A549 (cell line): ENCODE results near the gene PYGO2. TPM values are rescaled to one million over a fixed set of nuclear protein-coding genes. Genes with fewer than 3 reads are reported as not detected.

Source experiments
- ATAC-seq, 2 experiments: fragments of 200-7000 bp in 1 of 2; fragments of >200 bp in 1 of 2; cut with Nextera tagmentation in 1 of 2; cut with Tn5 transposase in 1 of 2; 3 replicates each; pipeline versions ENCODE4 v1.8.0 to v1.9.1; 2018 to 2020; ENCODE audit warnings: mild to moderate bottlenecking in 1 of 2, moderate library complexity in 1 of 2
- CTCF ChIA-PET: fragments of 300-600 bp; sonication (Branson Sonifier 250); formaldehyde crosslinking; extraction: SDS; loops from one replicate; lab custom pipeline; 2021; ENCODE audit warnings: antibody characterized with exemption, inconsistent platforms; lab: Yijun Ruan, JAX
- POLR2A ChIA-PET: fragments of 350-600 bp; formaldehyde crosslinking; extraction: SDS; loops from one replicate; lab custom pipeline; 2021; ENCODE audit warnings: antibody characterized with exemption, inconsistent platforms; lab: Yijun Ruan, JAX
- DNase-seq, 2 experiments: peaks; one replicate each; pipeline versions ENCODE4 v3.0.0 to v3.0.0-alpha.2; 2011 to 2016; ENCODE audit warnings: low read depth in 1 of 2, low spot score in 1 of 2
- FAIRE-seq: peaks from 2 replicates; lab custom pipeline; 2011; peaks lifted over from hg19 to GRCh38; lab: Jason Lieb, UNC
- H3K27ac ChIP-seq, 2 experiments: fragments of >200 bp; sonication (Bioruptor Twin); formaldehyde crosslinking; 3 replicates each; pipeline ENCODE4 v1.5.1; 2016 to 2017
- H3K4me1 ChIP-seq: fragments of >200 bp; sonication (Bioruptor Twin); formaldehyde crosslinking; 3 replicates; pipeline ENCODE4 v1.6.1; 2016
- H3K4me2 ChIP-seq: fragments of >200 bp; sonication (Bioruptor Twin); formaldehyde crosslinking; 3 replicates; pipeline ENCODE4 v1.6.1; 2016
- H3K4me3 ChIP-seq: fragments of >200 bp; sonication (Bioruptor Twin); formaldehyde crosslinking; 3 replicates; pipeline ENCODE4 v1.5.1; 2016
- H3K9me3 ChIP-seq: fragments of >200 bp; sonication (Bioruptor Twin); formaldehyde crosslinking; 3 replicates; pipeline ENCODE4 v1.6.1; 2016
- CHD4 ChIP-seq: fragments of 200-600 bp; sonication (generic); IDR thresholded peaks from 2 replicates; pipeline ENCODE4 v1.6.1; 2016; ENCODE audit warnings: antibody characterized with exemption, mild to moderate bottlenecking, borderline replicate concordance
- EHMT2 ChIP-seq: fragments of 200-600 bp; sonication (generic); IDR thresholded peaks from 2 replicates; pipeline ENCODE4 v1.6.1; 2016; ENCODE audit warnings: antibody characterized with exemption, low read depth, mild to moderate bottlenecking, moderate library complexity
- ESRRA ChIP-seq: fragments of 150-350 bp; IDR thresholded peaks from 2 replicates; pipeline ENCODE4 v1.6.1; 2014; ENCODE audit warnings: mild to moderate bottlenecking, low read length, borderline replicate concordance
- FOSB ChIP-seq: fragments of 250-450 bp; sonication (Bioruptor Pico); IDR thresholded peaks from 2 replicates; pipeline ENCODE4 v1.5.0; 2020; ENCODE audit warnings: mild to moderate bottlenecking, moderate library complexity
- FOSL2 ChIP-seq, 2 experiments: fragments of 450-650 bp in 1 of 2; fragments of >200 bp in 1 of 2; sonication (Bioruptor Twin) in 1 of 2; formaldehyde crosslinking; IDR thresholded peaks; 2 replicates each; pipeline versions ENCODE4 v1.5.0 to v1.6.1; 2016 to 2020; ENCODE audit warnings: mild to moderate bottlenecking in 1 of 2, moderate library complexity in 1 of 2
- GATA3 ChIP-seq: IDR thresholded peaks from 2 replicates; pipeline ENCODE4 v1.6.1; 2012; ENCODE audit warnings: borderline replicate concordance
- HDAC2 ChIP-seq: fragments of 200-600 bp; sonication (generic); IDR thresholded peaks from 2 replicates; pipeline ENCODE4 v1.6.1; 2016
- HEYL ChIP-seq: fragments of 250-450 bp; sonication (Bioruptor Pico); IDR thresholded peaks from 2 replicates; pipeline ENCODE4 v1.8.0; 2021; ENCODE audit warnings: mild to moderate bottlenecking, moderate library complexity
- JUN ChIP-seq, 2 experiments: fragments of >200 bp; sonication (Bioruptor Twin); formaldehyde crosslinking; IDR thresholded peaks; 2 replicates in 1 of 2; 3 replicates in 1 of 2; pipeline ENCODE4 v1.6.1; 2016 to 2017
- KDM1A ChIP-seq: fragments of 200-600 bp; sonication (generic); IDR thresholded peaks from 2 replicates; pipeline ENCODE4 v1.6.1; 2016; ENCODE audit warnings: low read depth, mild to moderate bottlenecking
- MAFK ChIP-seq: fragments of 450-650 bp; IDR thresholded peaks from 2 replicates; pipeline ENCODE4 v1.6.1; 2014; ENCODE audit not compliant: partially characterized antibody
- MYC ChIP-seq: IDR thresholded peaks from 2 replicates; pipeline ENCODE4 v1.6.1; 2012; ENCODE audit warnings: mild to moderate bottlenecking, inconsistent platforms, low read length, improper control_type of control experiment, borderline replicate concordance
- NFE2L2 ChIP-seq: fragments of 150-350 bp; conservative IDR thresholded peaks from 2 replicates; pipeline ENCODE4 v1.6.1; 2014; ENCODE audit warnings: low read length
- NPAS2 ChIP-seq: fragments of 250-450 bp; sonication (Bioruptor Pico); IDR thresholded peaks from 2 replicates; pipeline ENCODE4 v1.8.0; 2022; ENCODE audit warnings: mild to moderate bottlenecking, moderate library complexity, borderline replicate concordance
- PHF8 ChIP-seq: fragments of 200-600 bp; sonication (generic); IDR thresholded peaks from 2 replicates; pipeline ENCODE4 v1.6.1; 2016; ENCODE audit warnings: low read depth, mild to moderate bottlenecking, antibody characterized with exemption, moderate library complexity, borderline replicate concordance
- RARB ChIP-seq: fragments of 250-450 bp; sonication (Bioruptor Pico); IDR thresholded peaks from 2 replicates; pipeline ENCODE4 v1.8.0; 2021; ENCODE audit warnings: mild to moderate bottlenecking, moderate library complexity
- TFCP2L1 ChIP-seq: fragments of 250-450 bp; sonication (Bioruptor Pico); IDR thresholded peaks from 2 replicates; pipeline ENCODE4 v1.5.0; 2021; ENCODE audit warnings: mild to moderate bottlenecking
- ZSCAN20 ChIP-seq: fragments of 250-450 bp; sonication (Bioruptor Pico); IDR thresholded peaks from 2 replicates; pipeline ENCODE4 v1.8.0; 2022; ENCODE audit warnings: mild to moderate bottlenecking, moderate library complexity
- WGBS: methylation state at CpG from one replicate; pipeline ENCODE4 v1.1.6; 2017; ENCODE audit errors: missing lambda C conversion rate; 5-methylcytosine and 5-hydroxymethylcytosine counted together
- polyA plus RNA-seq, 4 experiments: library from polyadenylated mRNA; depleted of rRNA in 3 of 4; stranded (reverse); fragments of >200 nt; fragmentation: RNase III in 1 of 4; extraction: RNeasy Plus Mini Kit Qiagen cat#74134 plus additional on column Dnase treatment in 1 of 4; gene quantifications; 2 replicates in 3 of 4; 3 replicates in 1 of 4; pipeline ENCODE4 v1.2.3, GENCODE V29; 2011 to 2017
- TF ChIP-seq, protein P1 (sequence below): fragments of >200 bp; sonication (Bioruptor Twin); formaldehyde crosslinking; IDR thresholded peaks from 3 replicates; pipeline ENCODE4 v1.6.1; 2016
- TF ChIP-seq, protein P2 (sequence below): IDR thresholded peaks from 2 replicates; pipeline ENCODE4 v1.6.1; 2012; ENCODE audit warnings: low read depth, borderline replicate concordance
- TF ChIP-seq, protein P3 (sequence below): fragments of >200 bp; sonication (Bioruptor Twin); formaldehyde crosslinking; IDR thresholded peaks from 3 replicates; pipeline ENCODE4 v1.5.1; 2016
- TF ChIP-seq, protein P4 (sequence below): fragments of 450-650 bp; IDR thresholded peaks from 2 replicates; pipeline ENCODE4 v1.6.1; 2014; ENCODE audit warnings: antibody characterized with exemption

The PYGO2 gene
- polyA plus RNA-seq, 2 of the 4 experiments (the other 2 are of a cell fraction), result 18.3 to 24.6 TPM

DNA sequence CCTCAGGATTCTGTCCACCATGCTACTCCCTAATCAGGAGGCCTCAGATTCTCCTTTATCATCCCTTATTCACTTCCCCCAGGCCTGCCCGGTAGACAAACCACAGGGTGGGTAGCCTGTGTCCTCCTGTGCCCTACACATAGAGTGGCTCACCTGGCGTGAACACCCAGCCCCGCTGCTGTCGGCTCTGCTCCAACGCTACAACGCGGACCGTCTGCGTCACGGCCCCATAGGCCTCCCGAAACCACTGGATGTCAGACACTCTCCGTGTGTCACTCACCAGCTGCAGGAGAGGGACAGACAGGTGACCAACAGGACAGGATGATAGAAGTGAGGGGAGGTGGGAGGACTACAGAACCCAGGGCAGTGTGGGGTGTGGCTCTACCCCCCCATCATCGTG, 35.4 kb downstream of the PYGO2 start:
- no peak overlapping the region for H3K27ac ChIP-seq
- H3K9me3 ChIP-seq, result no peaks in the 10 kb centered on the region
- no peak for TF ChIP-seq FOSB (CRISPR knock-in tag)
- no peak for TF ChIP-seq MAFK
- no peak for TF ChIP-seq KDM1A
- TF ChIP-seq CHD4, result no peak
- no peak for TF ChIP-seq RARB (CRISPR knock-in tag)
- TF ChIP-seq, protein P1, sequence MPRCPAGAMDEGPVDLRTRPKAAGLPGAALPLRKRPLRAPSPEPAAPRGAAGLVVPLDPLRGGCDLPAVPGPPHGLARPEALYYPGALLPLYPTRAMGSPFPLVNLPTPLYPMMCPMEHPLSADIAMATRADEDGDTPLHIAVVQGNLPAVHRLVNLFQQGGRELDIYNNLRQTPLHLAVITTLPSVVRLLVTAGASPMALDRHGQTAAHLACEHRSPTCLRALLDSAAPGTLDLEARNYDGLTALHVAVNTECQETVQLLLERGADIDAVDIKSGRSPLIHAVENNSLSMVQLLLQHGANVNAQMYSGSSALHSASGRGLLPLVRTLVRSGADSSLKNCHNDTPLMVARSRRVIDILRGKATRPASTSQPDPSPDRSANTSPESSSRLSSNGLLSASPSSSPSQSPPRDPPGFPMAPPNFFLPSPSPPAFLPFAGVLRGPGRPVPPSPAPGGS, result no peak
- no peak for TF ChIP-seq HEYL (CRISPR knock-in tag)
- no peak for TF ChIP-seq JUN (IDR thresholded peaks at IDR 0.05)
- TF ChIP-seq PHF8, result no peak
- no peak for TF ChIP-seq NFE2L2
- TF ChIP-seq, protein P2, sequence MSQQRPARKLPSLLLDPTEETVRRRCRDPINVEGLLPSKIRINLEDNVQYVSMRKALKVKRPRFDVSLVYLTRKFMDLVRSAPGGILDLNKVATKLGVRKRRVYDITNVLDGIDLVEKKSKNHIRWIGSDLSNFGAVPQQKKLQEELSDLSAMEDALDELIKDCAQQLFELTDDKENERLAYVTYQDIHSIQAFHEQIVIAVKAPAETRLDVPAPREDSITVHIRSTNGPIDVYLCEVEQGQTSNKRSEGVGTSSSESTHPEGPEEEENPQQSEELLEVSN, result no peak
- TF ChIP-seq ZSCAN20, result no peak
- TF ChIP-seq, protein P3, sequence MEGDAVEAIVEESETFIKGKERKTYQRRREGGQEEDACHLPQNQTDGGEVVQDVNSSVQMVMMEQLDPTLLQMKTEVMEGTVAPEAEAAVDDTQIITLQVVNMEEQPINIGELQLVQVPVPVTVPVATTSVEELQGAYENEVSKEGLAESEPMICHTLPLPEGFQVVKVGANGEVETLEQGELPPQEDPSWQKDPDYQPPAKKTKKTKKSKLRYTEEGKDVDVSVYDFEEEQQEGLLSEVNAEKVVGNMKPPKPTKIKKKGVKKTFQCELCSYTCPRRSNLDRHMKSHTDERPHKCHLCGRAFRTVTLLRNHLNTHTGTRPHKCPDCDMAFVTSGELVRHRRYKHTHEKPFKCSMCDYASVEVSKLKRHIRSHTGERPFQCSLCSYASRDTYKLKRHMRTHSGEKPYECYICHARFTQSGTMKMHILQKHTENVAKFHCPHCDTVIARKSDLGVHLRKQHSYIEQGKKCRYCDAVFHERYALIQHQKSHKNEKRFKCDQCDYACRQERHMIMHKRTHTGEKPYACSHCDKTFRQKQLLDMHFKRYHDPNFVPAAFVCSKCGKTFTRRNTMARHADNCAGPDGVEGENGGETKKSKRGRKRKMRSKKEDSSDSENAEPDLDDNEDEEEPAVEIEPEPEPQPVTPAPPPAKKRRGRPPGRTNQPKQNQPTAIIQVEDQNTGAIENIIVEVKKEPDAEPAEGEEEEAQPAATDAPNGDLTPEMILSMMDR, result no peak
- no peak for TF ChIP-seq FOSL2 (IDR thresholded peaks at IDR 0.05)
- TF ChIP-seq FOSL2 (CRISPR knock-in tag; IDR thresholded peaks at IDR 0.05), result no peak
- no peak for TF ChIP-seq MYC
- no peak for TF ChIP-seq EHMT2
- TF ChIP-seq GATA3, result no peak
- TF ChIP-seq, protein P4, sequence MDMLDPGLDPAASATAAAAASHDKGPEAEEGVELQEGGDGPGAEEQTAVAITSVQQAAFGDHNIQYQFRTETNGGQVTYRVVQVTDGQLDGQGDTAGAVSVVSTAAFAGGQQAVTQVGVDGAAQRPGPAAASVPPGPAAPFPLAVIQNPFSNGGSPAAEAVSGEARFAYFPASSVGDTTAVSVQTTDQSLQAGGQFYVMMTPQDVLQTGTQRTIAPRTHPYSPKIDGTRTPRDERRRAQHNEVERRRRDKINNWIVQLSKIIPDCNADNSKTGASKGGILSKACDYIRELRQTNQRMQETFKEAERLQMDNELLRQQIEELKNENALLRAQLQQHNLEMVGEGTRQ, result no peak
- H3K4me3 ChIP-seq, result no peak overlapping the region
- FAIRE-seq, result no peak
- no peak for ATAC-seq
- no peak for DNase-seq
- 90% methylated on average over 13 of the region's 13 CpGs for WGBS
- ChIA-PET CTCF (interaction anchor here (1.0 to 2.3 kb wide), 5 partner anchors 10 to 257 kb away, joined by 3 to 10 read pairs (median 4); partner anchors contain the start of gene PMVK), POLR2A (no interaction called here)
- H3K4me2 ChIP-seq, result no peak overlapping the region
- no peaks in the 10 kb centered on the region for H3K4me1 ChIP-seq

DNA sequence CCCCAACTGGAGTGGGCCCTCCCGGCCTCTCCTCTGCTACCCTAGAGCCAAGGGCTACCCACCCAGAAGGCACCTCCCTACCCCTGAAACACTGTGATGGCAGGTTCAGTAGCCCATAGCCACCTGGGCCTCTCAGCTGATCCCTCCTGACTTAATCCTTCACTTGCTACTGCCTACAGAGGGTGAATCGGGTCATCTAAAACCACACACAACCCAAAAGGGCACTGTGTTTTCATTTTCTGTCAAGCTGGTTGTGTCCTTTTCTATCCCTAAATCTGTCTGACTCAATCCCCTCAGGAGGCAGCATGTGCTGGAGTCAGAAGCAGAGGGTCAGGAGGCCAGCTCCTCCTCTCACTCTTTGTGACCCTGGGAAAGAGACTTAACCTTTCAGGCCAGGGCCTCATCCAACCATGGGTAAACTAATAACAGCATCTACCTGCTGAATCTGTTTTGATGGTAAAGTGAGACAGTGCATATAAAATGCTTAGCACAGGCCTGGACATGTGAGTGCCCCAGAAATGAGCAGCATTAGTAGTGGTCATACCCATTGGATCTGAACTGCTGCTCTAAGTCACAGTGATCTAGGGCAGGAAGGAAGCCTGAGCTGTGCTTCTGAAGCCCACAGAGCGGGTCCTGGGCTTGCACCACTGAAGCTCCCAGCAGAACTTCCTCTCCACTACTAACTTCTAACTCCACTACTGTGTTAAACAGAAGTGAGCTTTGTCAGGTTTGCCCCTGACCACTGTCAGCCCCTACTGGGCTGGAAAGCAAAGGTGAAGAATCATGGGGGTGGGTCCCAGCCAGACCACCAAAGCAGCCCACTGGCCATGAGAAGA, 36.0 kb downstream of the PYGO2 start:
- Histone ChIP-seq H3K4me3 (no peak overlapping the region), H3K27ac (no peak overlapping the region), H3K4me2 (no peak overlapping the region), H3K4me1 (no peaks in the 10 kb centered on the region), H3K9me3 (no peaks in the 10 kb centered on the region)
- no peak for TF ChIP-seq CHD4
- TF ChIP-seq HDAC2, result no peak
- no peak for TF ChIP-seq NPAS2 (CRISPR knock-in tag)
- TF ChIP-seq, protein P3, result no peak
- TF ChIP-seq JUN (IDR thresholded peaks at IDR 0.05), result no peak
- TF ChIP-seq TFCP2L1, result no peak
- TF ChIP-seq ESRRA, result no peak
- ATAC-seq (no peak), FAIRE-seq (no peak), DNase-seq (no peak)
- POLR2A ChIA-PET, result no interaction called here
- 92% methylated on average over 3 of the region's 3 CpGs for WGBS
- CTCF ChIA-PET, result interaction anchor here (0.6 to 2.3 kb wide), 7 partner anchors 9 to 948 kb away, joined by 3 to 10 read pairs (median 4); partner anchors contain the start of gene PMVK
